Gastrocnemius medialis (tissue), 4 donors: Measurements from ENCODE around the gene CSF2RB.

Source experiments
- CTCF ChIP-seq, 5 experiments: fragments of 450-650 bp in 3 of 5; fragments of 200-600 bp in 2 of 5; sonication (generic) in 2 of 5; IDR thresholded peaks in 4 of 5; conservative IDR thresholded peaks in 1 of 5; 1 replicate in 4 of 5; 2 replicates in 1 of 5; pipeline ENCODE4 v1.5.1; 2016 to 2019; ENCODE audit warnings: antibody characterized with exemption in 5 of 5, mild to moderate bottlenecking in 3 of 5, moderate library complexity in 3 of 5
- POLR2A ChIP-seq, 2 donors: fragments of 450-650 bp; IDR thresholded peaks; one replicate each; pipeline ENCODE4 v1.6.1; 2017; ENCODE audit warnings: antibody characterized with exemption in 2 of 2, mild to moderate bottlenecking in 2 of 2, moderate library complexity in 2 of 2

GRCh38 chr22:36898690-36899089 lies 14.7 kb upstream of the CSF2RB start:
- TF ChIP-seq CTCF (IDR thresholded peaks at IDR 0.05 in 4 of 5, conservative IDR thresholded peaks at IDR 0.05 in 1 of 5) (no peak), POLR2A (IDR thresholded peaks at IDR 0.05) (no peak)
